SHP77 treated with DMSO at 0.1 percent for 48 hours (cell line): ENCODE results near the gene DSN1.

Experiments used
- DNase-seq: peaks from one replicate; lab custom pipeline; 2025; lab: John Stamatoyannopoulos, UW

Gene DSN1

DNA sequence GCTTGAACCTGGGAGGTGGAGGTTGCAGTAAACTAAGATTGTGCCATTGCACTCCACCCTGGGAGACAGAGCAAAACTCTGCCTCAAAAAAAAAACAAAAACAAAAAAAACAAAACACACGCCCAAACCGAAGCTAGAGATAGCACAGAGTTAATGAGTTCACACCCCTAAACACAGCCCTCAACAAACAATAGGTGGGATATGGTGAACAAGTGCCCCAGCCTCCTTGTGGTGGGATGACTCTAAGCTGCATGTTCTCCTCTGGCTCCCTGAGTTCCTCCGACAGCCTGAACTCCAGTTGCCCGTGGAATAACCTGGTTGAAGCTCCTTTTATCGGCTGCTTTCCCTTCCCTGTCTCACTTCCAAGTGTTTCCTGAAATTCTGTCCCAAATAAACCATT is 22.1 kb upstream of the DSN1 start:
- DNase-seq, result no peak

DNA sequence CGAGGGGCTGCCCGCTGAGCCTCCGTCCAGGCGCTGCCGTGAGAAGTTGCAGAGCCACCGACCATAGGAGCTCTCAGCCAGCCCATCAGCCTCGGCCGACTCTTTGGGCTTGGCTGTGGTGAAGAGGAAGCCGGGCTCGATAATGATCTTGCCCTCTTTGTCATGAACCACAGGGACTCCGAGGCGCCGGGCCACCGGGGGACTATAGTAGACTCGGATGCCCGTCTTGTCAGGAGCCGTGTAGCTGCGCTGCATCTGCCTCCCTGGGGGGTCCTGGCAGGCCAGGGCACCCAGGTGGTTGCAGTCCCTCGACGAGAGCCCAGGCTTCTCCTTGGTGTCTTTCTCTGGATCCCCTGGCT is 20.5 kb upstream of the DSN1 start:
- DNase-seq, result no peak

DNA sequence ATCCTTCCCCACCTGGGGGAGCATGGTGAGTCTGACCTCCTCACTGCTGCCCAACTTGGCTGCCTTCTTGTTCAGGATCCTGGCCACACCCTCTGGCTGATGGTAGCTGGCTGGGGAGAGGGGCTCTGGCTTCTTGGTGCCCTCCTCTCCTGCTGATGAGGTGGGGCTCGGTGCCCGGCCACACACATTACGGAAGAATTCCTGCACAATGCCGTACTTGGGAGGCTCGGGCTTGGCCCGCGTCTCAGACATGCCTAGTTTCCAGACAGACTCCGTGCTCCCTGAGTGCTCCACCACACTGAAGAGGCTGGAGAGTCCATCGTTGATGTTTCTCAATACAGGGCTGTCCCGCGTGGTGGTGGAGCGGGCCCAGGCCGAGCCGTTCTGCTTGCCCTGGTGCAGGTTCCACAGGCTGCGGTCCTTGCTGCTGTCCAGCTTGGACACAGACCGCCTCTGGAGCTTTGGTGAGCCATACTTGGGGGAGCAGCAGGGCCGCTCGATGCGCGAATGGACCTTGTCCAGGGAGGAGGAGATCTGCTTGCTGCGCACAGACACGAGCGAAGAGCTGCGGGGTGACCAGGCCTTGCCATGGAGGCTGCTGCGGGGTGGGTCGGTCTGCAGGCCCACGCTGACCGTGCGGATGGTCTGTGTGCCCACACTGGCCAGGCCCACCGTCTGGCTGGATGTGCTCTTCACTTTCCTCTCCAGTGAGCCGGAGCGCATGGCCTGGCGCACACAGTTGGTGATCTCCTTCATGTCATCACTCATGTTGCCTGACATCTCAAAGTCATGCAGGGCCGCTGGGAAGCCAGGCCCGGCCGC is 19.9 kb upstream of the DSN1 start:
- no peak for DNase-seq

DNA sequence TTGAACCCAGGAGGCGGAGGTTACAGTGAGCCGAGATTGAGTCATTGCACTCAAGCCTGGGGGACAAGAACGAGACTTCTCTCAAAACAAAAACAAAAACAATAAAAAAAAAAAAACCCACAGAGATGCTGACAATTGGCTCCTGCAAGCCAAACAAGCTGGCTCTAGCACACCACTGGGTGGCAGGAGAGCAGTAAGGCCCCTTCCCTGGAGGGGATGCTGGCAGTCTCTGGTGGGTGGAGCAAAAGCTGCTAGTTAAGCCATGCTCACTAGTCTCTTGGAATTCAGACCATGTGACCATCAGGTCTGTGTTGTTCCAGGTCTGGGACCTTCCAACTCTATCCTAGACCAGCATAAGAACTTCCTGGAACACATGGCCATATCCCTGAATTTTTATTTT is 18.9 kb upstream of the DSN1 start:
- DNase-seq, result no peak

DNA sequence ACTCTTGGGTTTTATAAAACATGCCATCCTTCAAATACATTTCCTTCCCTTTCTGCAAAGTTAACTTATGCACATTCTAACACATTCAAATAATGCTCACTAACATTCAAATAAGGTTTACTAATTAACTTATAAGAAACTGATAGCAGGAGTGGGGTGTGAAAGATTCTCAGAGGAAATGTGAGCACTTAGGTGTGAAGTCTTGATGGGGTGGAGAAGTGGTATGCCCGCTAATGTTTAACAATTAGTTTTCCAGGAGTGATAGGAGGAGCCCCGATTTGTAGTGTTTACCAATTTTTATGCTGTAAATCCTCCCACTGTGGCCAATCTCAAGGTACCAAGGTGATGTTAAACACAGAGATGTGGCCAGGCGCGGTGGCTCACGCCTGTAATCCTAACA is 18.3 kb upstream of the DSN1 start:
- no peak for DNase-seq

DNA sequence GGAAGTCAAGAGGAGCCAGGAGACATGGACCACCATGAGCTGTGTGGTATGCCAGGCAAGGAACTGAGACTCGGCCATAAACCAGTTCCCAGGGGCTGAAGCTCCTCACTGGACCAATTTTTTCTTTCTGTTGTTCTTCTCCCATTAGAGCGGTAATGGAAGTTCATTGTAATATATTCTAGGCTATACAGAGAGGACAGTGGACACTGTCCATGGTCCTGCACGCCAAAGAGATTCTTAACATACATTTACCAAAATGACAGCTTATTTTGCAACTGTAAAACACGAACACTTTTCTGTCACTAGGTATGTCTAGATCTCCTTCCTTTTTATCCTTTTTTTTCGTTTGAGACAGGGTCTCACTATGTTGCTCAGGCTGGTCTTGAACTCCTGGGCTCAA is 13.1 kb upstream of the DSN1 start:
- DNase-seq, result no peak

DNA sequence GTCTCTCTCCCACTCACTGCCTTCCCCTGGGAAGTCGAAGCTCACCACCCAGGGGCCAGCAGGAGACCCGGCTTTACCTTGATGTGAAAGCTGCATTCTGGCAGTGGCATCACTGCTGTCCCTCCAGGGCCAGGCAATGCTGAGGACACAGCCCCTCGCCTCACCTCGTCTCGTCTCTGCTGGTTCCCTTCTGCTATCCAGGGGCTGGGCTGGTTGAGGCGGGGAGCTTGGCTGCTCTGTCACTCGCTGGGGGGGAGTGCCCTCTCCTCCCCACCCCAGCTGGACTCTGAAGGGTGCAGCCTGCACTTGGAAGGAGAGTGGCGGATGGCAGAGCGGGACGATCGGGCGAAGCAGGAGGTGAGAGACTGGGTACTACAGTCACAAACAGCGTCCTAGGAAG is 12.7 kb upstream of the DSN1 start:
- DNase-seq, result no peak

DNA sequence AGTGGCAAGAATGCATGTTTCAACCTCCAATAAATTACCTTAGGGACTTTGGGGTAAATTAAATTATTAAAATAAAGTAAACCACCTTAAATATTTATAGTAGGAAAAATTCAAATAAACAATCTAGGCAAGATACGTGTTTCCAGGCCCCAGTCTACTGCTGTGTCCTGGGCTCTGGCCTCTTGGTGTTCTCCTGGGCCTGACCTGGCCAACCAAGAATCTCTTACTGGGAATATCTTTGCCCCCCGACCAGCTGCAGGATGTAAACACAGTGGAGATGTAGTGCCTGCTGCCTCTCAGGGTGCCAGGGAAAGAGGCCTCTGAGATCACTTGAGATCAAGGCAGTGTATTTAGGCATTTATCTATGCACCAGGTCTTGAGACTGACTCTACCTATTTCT is 11.7 kb upstream of the DSN1 start:
- no peak for DNase-seq

DNA sequence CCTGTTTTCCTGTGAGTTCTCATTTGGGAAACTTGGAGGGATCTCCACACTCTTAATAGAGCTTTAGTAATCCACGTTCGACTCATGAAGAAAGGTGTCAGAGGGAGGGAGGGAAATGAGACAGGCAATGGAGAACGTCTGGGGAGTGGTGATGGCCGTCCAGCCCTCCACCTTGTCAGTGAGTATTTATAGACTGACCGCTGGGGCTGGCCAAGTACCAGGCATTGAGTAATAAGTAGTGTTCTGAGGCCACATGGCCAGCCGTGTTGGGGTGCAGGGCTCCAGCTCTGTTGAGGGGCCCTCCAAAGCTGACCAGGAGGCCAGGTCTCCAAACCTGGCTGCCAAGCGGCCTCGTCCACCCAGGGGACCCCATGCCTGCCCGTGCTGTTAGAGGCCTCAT is 11.3 kb upstream of the DSN1 start:
- DNase-seq, result no peak

DNA sequence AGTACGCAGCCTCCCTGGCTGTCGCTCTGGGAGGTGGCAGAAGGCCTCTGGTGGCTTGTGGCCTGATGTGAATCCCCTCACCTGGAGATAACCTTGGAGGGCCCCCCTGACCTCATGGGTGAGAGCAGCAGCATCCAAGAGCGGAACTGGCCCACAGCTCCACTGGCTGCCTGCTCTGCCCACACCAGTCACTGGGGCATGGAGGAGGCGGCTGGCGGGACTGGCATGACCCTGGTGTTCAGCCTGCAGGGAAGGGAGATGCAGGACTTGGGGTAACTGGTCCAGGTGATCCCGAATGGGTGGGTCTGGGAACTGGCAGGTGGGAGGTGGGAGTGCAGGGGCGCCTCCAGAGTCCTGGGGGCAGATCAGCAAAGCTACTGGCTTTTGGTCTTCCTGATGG is 10.6 kb upstream of the DSN1 start:
- DNase-seq, result no peak

DNA sequence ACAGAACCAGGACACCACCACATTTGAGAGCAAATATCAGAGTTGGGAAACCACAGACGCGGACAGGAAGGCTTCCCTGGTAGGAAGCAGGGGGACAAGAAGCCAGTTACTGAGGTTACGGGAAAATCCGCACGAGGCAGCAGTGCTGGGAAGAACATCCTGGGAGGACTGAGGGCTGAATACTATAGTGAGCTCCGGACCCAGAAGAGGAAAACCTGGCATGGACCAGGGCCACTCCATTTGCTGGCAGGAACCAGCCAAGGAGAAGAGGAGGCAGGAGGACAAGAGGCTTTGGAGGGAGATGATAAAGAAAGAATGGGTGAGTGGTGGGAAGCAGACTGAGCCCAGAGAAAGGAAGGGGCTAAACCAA is 6.1 kb upstream of the DSN1 start:
- DNase-seq, result no peak

DNA sequence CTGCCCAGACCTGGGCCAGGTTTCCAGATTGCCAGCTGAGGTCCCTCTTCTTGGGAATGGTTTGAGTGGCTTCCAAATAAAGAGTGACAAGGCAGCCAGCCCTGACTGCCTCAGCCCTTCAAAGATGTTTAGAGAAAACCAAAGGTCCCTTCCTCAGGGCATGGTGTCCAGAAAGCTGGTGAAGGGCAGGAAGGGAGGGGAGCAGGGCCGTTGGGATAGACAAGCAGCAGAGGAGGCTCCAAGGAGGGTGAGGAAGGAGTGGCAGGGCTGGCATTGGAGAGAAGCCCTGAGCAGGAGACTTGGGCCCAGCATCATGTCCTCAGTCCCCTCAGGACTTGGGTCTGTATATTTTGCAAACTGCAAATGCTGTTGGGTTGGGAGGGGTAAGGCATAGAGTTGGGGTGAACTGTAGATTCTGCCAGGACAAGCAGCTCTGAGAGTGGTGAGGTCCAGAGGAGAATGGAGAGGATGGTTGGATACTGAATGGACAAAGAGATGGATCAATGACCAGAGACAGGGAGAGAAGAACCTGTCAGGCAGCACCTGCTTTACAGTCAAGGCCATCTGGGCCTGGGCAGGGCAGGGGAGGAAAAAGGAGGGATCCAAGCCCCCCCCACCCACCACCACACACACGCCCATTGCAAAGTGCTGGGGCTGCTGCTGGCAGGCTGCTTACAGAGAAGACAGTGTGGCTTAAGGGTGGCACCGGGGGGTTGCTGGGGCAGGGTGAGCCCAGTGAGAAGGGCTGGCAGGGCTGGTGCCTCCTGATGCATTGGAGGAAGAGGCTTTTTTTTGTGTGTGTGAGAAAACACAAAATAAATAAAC is 5.5 kb upstream of the DSN1 start:
- no peak for DNase-seq

DNA sequence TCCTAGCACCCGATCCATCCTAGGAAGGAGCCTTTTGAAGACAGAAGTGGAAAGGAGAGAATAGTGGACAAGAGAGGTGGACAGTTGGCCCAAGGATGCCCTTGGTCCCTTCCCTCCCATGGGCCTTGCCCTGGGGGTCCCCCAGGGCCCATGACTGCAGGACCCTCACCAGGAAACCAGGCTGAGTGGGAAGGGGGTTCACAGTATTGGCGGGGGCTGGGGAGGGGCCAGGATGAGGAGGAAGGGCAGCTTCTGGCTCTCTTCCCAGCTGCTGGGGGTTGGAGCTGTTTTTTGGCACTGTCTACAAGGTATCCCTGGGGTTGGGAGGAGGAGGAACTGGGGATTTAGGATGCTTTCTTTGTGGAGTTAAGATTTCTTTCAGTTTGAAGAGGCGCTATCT is 4.0 kb upstream of the DSN1 start:
- no peak for DNase-seq

DNA sequence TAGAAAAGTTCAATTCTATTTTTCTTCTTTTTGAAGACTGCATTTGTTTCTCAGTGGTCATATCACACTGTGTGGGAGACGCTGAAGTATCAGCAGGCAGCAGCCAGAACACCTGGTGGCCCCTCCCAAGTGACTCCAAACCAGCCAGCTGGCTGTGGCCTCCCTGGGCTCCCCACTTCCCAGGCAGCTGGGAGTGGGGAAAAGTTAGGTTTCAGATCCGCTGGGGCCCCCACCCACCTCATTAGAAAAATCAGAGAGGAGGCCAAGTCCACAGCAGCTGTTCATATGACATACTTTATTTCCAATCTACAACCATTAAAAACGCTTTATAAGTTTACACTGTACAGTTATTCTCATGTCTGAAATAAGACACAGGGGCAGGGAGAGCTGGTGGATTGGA is 3.6 kb upstream of the DSN1 start:
- DNase-seq, result no peak

DNA sequence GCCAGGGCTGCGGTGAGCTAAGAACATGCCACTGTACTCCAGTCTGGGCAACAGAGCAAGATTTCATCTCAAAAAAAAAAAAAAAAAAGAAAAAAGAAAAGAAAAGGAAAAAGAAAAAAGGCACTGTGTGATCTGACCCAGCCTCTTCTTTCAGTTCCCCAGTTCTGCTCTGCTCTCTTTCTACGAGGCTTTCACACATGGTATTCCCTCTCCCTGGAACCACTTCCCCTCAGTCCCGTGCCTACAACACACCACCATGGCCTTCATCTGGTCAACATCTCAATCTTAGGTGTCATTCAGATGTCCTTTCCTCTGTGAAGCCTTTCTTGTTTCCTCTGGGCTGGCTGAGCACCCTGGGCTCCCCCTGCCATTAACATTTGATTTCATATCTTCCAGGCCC is 2.3 kb upstream of the DSN1 start:
- DNase-seq, result no peak

DNA sequence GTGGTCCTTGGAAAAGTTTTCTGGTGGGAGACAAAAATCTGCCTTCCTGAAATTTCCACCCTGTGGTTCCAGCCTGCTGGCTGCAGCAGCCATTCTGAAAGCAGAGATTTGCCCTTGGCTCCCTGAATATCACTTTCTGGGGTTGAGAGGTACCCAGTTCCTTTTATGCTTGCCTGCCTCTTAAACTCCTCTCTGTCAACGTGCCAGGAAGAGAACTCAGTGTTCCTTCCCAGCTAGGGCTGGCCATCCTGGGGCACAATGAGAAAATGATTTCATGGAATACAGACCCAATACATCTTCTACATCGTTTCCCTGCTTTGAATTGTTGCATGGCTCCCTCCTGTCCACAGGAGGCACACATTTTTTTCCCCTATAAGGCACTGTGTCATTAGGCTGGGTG is 1.6 kb upstream of the DSN1 start:
- DNase-seq, result no peak

DNA sequence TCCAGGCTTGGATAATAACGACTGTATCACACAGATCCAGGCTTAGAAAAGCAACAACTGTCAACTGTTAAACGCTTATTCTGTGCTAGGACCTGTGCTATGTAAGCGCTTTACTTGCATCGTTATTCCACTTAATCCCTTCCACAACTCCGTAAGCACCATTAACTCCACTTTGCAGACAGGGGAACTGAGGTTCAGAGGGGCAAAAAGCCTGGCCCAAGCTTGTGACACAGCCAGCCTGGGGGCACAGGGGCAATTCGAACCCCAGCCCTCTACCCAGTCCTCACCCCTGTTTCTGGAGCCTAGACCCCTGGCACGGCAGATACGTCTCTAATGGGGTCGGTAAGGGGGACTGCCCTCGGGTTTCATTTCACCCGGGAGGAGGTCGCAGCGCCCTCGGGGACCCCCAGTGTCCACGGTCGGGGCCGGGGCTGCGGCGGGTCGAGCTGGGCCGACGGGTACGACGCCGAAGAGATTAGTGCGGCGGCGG is 411 bp downstream of the DSN1 start:
- no peak for DNase-seq

DNA sequence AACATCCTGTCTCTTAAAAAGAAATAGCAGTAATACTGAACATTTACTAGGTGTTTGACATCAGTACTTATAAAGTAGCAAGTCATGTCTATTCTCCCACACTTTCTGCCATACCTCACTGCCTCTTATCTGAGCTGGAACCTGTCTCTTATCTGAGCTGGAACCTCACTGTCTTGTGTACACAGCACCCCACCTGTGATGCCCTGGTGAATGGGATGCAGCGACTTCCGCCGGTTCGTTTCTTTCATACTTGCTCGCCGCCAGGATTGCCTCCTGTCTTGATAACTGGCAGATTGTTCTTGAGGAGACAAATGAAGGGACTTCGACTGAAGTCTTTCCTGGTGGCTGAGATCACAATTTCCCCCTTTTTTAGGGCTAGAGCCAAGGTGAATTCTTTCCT is 2.9 kb downstream of the DSN1 start:
- DNase-seq, result no peak

DNA sequence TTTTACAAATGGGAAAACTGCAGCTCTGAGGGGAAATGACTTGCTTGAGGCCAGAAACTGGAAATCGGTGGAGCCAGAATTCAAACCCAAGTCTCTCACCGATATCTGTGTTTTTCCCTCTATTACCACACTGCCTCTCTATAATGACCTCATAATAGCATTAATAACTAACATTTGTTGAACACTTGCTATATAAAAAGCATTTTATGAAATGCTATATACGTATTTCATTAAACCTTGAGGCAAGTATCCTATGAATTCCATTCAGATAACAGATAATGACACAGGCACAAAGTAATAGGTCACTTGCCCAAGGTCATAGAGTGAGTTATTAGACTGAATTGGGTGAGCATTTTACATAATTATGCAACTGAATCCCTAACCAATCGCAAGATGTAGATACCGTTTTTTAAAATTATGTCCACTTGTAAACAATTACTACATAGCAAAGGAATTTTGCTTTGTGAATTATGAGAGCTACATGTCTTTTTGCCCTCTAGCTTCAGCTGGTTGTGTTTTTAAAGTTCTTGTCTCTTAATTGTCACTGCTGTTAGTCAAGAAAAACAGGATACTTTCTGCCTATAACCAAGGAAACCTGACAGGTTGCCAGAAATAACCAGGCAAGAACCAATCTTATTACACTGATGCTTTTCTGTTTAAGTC is 4.7 kb downstream of the DSN1 start:
- no peak for DNase-seq

DNA sequence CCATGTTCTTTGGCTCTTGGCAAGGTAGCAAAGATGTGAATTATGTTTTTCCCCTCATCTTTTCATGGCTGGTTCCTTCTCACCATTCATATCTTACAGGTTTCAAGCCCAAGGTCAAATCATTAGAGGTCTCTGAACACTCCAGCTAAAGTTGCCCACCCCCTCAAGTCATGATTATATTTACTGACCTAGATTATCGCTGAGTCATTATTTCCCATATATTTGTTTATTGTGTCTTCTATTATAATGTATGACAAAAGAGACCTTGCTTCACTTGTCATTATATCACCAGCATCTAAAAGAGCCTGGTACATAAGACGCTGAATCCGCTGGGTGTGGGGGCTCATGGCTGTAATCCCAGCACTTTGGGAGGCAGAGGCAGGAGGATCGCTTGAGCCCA is 12.4 kb downstream of the DSN1 start:
- DNase-seq, result no peak

DNA sequence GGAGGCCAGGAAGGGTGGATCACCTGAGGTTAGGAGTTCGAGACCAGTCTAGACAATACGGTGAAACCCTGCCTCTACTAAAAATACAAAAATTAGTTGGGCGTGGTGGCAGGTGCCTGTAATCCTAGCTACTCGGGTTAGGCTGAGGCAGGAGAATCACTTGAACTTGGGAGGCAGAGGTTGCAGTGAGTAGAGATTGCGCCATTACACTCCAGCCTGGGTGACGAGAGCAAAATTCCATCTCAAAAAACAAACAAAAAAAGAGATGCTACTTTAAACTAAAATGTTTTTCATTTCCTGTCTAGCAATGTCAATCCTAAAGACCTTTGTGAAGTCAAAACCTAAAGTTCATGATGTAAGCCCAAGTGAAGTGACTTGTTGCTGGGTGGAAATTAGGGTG is 12.9 kb downstream of the DSN1 start:
- DNase-seq, result no peak

DNA sequence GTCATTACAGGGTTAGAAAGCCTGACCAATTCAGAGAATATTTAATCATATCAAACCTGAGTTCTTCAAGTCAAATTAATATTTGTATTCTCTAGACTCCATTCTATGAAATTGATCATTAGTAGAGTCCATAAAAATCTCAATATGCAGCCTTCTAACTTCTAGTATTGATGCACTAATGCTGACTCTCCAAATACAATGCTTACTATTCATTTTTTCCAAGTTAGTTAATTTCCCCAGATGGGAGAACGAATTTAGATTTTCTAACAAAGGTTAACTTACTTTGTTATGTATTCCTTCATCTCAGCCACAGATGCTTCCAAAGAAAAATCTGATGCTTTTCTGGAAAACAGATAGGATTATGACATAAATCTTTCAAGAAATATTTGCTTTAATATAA is 15.3 kb downstream of the DSN1 start:
- DNase-seq, result no peak

DNA sequence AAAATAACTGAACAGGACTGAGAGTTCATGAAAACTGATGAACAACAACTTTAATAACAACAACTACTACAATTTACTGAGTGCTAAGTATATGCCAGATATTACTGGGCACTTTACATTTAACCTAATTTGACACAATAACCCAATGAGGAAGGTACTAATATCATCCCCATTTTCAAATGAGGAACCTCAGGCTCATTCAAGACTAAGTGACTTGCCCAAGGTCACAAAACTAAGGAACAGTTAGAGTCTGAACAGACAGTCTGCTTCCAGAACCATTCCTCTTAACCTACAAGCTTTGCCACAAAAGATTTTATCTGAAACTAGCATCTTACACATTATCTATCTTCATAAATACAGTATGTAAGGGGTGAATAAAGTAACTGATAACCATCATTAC is 17.1 kb downstream of the DSN1 start:
- no peak for DNase-seq
